Hematopoietic multipotent progenitor cell treated with erythropoietin and hydrocortisone succinate and interleukin-3 and kit ligand, for 17 days (in vitro differentiated cells): ENCODE results near the gene SYNCRIP.
"Not testable (repeated sequence)": the region's sequence is repeated elsewhere in the genome, so short reads cannot be mapped to it uniquely, and the experiment has no call there.

Experiments
- DNase-seq: peaks from one replicate; pipeline ENCODE4 v3.0.0-alpha.2; 2015; ENCODE audit warnings: low spot score

SYNCRIP gene

DNA sequence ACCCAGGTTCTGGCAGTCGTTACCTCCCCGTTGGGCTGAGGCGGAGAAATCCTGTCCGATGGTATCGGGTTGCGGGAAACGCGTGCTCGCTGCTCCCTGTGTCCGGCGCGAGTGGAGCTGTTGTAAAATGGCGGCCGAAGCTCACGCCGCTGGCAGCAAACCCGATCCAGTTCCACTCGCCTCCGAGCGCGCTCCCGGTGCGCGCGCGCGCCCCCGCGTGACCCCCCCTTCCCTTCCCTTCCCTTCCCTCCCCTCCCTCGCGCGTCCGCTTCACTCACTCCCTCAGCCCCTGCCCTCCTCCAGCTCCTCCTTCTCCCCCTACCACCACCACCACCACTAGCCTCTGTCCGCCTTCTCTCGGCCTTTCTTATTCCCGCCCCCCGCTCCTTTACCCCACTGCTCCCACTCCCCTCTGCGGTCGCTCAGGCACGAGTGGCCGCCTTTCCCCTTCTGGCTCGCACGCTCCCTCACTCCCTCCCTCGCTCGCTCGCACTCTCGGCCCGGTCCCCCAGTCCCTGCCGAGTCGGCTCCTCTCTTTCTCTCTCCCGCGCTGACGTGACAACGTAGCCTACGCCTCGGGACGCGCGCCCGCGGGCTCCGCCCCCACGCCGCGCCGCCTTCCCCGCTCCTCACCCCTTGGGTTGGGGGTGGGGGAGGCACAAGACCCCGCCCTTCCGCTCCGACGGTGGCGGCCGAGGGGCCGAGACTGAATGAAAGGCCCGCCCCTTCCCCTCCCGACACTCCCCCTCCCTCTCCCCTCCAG is at the start of gene SYNCRIP:
SYNCRIP (minus strand) TSS at position 113 of the 763 bp plus-strand sequence. CDS start 1,447 bp downstream, outside the sequence.
- peak; percentile 86 for DNase-seq

- DNase-seq = no peak
These were observed 48.8 kb upstream of the SYNCRIP start for GRCh38 chr6:85691478-85691877.

GRCh38 chr6:85690071-85690470 is 47.4 kb upstream of the SYNCRIP start:
- no peak for DNase-seq

- no peak for DNase-seq
These were observed 43.0 kb upstream of the SYNCRIP start for GRCh38 chr6:85685713-85686112.

- no peak for DNase-seq
These were observed 42.1 kb upstream of the SYNCRIP start for GRCh38 chr6:85684809-85685171.

DNA sequence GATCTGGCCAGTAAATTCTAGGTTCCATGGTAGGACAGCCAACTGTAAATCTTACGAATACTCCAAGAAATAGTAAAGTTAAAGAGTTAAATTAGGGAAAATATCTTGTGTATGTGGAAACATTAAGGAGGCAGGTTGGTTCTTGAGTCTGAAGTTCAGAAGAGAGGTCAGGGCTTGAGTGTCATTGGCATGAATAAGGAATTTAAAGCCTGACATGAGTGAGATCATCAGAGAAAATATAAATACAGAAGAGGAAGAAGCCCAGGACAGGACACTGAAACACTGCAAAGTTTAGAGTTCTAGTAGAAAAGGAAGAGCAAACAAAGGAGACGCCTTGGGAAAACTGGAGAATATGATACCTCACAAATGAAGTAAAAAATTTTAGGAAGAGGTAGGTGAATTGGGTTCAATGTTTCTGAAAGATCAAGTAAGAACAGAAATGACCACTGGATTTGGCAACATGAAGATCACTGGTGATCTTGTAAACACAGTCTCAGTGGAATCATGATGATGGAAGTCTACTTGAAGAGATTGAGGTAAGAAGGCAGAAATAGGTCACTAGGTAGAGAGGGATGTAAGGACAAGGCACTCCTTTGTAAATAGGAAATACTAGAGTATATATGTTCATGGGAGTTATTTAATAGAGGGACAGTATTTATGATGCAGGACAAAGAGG is 41.6 kb upstream of the SYNCRIP start:
- no peak for DNase-seq

- DNase-seq = not testable (repeated sequence)
These were observed 39.2 kb upstream of the SYNCRIP start for GRCh38 chr6:85681899-85682298.

DNA sequence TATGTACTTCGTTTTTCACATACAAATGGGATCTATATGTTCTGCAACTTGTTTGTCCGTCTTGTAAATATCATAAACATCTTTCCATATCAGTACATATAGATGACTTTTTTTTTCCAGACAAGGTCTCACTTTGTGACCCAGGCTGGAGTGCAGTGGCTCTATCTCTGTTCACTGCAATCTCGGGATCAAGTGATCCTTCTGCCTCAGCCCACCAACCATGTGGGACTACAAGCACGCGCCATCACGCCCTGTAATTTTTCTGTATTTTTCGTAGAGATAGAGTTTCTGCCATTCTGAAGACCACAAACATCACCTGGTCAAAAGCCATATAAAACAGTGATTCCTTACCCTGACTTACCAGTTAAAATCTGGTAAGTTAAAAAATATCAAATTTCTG is 37.7 kb upstream of the SYNCRIP start:
- no peak for DNase-seq

GRCh38 chr6:85679445-85680123 is 36.9 kb upstream of the SYNCRIP start:
- DNase-seq = no peak

GRCh38 chr6:85678602-85679444 is 36.1 kb upstream of the SYNCRIP start:
- DNase-seq = peak; percentile 99

GRCh38 chr6:85678026-85678601 is 35.4 kb upstream of the SYNCRIP start:
- no peak for DNase-seq

DNA sequence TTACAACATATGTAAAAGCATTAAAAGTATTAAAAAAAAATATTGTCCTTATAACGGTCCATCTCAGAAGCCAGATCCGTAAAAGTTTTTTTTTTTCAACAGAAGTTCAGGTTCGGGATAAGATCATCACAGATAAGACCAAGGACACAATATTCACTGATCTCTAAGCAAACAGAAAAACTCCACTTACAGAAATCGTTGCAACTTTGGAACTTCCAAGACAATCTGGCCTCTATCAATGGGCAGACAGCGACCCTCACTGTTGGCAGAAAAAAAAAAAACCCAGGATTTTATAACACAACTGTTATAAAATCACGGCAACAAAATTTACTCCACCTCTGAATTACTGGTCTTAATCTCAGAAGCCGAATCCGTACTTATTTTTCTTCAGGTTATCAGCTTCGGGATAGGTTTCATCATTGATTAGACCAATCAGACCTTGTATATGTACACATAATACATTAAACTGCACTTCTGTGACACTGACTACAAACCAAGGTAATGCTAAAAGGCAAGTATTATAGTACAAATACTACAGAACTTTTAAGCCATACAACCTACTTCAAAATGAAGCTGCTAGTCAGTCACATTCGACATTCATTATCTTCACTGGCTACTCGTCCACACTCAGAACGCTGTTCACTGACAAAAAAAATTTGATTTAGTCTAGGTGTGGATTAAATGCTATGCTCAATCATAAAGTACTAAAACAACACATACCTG is 34.7 kb upstream of the SYNCRIP start:
- peak; percentile 58 for DNase-seq

- peak; percentile 29 for DNase-seq
These were observed 33.5 kb upstream of the SYNCRIP start for GRCh38 chr6:85676086-85676729.

DNA sequence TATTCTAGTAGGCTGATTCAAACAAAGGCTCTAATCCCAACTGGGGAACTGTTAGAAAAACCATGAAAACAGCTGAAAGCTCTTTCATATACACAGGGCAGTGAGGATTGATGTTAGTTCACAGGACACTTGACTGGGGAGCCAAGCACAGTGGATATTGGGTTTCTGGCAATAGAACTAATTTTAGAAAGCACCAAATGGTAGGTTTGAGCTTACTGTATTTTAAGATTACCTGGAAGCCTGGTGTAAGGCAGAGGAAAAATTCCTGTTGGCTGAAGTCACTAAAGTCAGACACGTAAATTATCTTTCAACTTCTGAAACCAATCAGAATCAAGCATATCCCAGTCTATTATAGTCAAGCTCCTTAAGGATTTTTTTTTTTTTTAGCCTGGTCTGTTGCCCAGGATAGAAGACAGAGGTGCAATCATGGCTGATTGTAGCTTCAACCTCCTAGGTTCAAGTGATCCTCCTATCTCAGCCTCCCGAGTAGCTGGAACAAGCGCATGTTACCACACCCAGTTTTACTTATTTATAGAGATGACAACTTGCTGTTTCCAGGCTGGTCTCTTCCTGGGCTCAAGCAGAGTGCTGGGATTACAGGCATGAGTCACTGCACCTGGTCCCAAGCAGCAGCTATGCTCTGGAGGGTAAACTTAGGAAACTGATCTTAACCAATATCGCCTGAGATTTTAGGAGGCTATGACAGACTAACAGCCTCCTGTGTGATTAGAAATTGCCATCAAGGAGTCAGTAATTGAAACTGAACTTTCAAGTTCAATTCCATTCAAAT is 32.5 kb upstream of the SYNCRIP start:
- DNase-seq = peak; percentile 34

DNA sequence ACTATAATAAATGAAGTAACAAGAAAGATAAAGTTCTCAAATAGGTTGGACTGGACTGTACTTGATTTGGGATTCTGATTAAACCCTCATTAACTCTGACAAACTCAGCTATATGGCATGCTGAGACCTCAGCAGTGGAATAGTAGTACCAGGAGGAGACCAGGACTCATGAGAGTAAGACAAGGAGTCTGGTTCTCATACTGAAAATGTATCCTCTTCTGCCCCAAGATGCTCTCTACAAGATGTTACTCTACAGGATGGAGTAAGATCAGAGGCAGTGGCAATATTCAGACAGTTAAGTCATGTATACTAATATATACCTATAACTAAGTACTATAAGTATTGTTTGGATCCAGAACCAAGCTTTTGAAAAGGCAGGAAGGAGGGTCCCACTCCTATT is 31.9 kb upstream of the SYNCRIP start:
- DNase-seq = no peak

- no peak for DNase-seq
These were observed 30.8 kb upstream of the SYNCRIP start for GRCh38 chr6:85673198-85674139.

DNA sequence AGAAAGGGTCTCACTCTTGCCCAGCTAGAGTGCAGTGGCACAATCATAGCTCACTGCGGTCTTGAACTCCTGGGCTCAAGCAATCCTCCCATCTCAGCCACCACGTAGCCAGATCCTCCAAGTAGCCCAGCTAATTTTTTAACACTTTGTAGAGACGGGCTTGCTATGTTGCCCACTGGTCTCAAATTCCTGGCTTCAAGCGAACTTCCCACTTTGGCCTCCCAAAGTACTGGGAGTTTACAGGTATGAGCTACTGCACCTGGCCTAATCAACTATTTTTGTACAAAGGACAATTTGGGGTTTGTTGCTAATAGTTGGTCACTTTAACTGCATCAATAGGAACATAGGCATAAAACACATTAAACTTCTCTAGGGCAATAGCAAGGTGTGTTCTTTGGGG is 29.9 kb upstream of the SYNCRIP start:
- DNase-seq = no peak

- no peak for DNase-seq
These were observed 29.4 kb upstream of the SYNCRIP start for GRCh38 chr6:85672050-85672449.

DNA sequence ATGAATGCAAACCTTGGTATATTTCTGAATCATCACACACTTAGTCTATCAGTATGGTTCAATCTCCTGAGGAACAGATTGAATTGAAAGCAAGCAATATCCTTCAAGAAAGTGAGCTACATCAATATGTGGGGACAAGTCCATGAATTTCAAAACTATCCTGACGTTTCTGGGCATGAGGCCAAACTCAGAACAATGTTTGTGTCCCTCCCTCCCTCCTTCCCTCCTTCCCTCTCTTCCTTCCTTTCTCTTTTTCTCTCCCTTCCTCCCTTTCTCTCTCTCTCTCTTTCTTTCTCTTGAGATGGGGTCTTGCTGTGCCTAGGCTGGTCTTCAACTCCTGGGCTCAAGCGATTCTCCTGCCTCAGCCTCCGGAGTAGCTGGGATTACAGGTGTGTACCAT is 27.9 kb upstream of the SYNCRIP start:
- DNase-seq = no peak
